Small intestine (tissue), 7 donors: ENCODE results near the gene CDH24. TPM values are rescaled to one million over a fixed set of nuclear protein-coding genes. Genes with fewer than 3 reads are reported as not detected.
A peak's percentile ranks its signal among the peaks of the same experiment; 100 is the strongest.
"Not testable (repeated sequence)": the region's sequence is repeated elsewhere in the genome, so short reads cannot be mapped to it uniquely, and the experiment has no call there.

Experiments used
- DNase-seq, 2 donors: peaks; one replicate each; pipeline versions ENCODE4 v3.0.0 to v3.0.0-alpha.2; 2013
- FAIRE-seq: peaks from 2 replicates; lab custom pipeline; 2012; peaks lifted over from hg19 to GRCh38; lab: Jason Lieb, UNC
- H3K27ac ChIP-seq, 3 donors: one replicate each; pipeline ENCODE4 v1.5.1; 2013; ENCODE audit warnings: low read length in 2 of 3, mild to moderate bottlenecking in 2 of 3, control low read depth in 1 of 3, inconsistent platforms in 1 of 3, low read depth in 1 of 3, moderate library complexity in 1 of 3
- H3K27me3 ChIP-seq, 3 donors: one replicate each; pipeline ENCODE4 v1.6.1; 2013; ENCODE audit warnings: low read length in 3 of 3, inconsistent platforms in 1 of 3; ENCODE audit not compliant: control insufficient read depth in 3 of 3, insufficient read depth in 3 of 3
- H3K36me3 ChIP-seq, 3 donors: one replicate each; pipeline ENCODE4 v1.6.1; 2013; ENCODE audit warnings: low read length in 3 of 3, inconsistent platforms in 1 of 3, low read depth in 1 of 3, mild to moderate bottlenecking in 1 of 3, moderate library complexity in 1 of 3; ENCODE audit not compliant: control insufficient read depth in 3 of 3, insufficient read depth in 2 of 3
- H3K4me1 ChIP-seq, 3 donors: one replicate each; pipeline ENCODE4 v1.6.1; 2013; ENCODE audit warnings: low read length in 2 of 3, inconsistent platforms in 1 of 3, low read depth in 1 of 3, mild to moderate bottlenecking in 1 of 3, moderate library complexity in 1 of 3; ENCODE audit not compliant: control insufficient read depth in 3 of 3, insufficient read depth in 2 of 3
- H3K4me3 ChIP-seq, 3 donors: one replicate each; pipeline ENCODE4 v1.5.1; 2013; ENCODE audit warnings: low read length in 3 of 3, control low read depth in 1 of 3, inconsistent platforms in 1 of 3, low read depth in 1 of 3, mild to moderate bottlenecking in 1 of 3, moderate library complexity in 1 of 3
- H3K9me3 ChIP-seq, 2 donors: one replicate each; pipeline ENCODE4 v1.6.1; 2013; ENCODE audit warnings: low read depth in 1 of 2, low read length in 1 of 2; ENCODE audit not compliant: control insufficient read depth in 2 of 2, insufficient read depth in 1 of 2
- WGBS, 3 donors: extraction: QIAGEN DNeasy Blood & Tissue Kit; methylation state at CpG; one replicate each; pipeline ENCODE4 v1.1.7; 2013; 5-methylcytosine and 5-hydroxymethylcytosine counted together
- polyA plus RNA-seq, 4 donors: library from polyadenylated mRNA; stranded (reverse) in 3 of 4; unstranded in 1 of 4; fragments of 200-250 nt in 3 of 4; fragments of 120-200 nt in 1 of 4; gene quantifications; one replicate each; pipeline versions ENCODE4 v1.2.1 to v1.2.3, GENCODE V29; 2013
- donor health status: healthy with polysubstance abuse.
- donor health status: control.
- donor health status: control.
- donor health status: Bipolar disorder and iron deficiency.
- donor health status: healthy.

CDH24 gene
- polyA plus RNA-seq, 4 donors = 0.22 to 4.3 (median 2.5) TPM

- Histone ChIP-seq H3K4me3 (no peak overlapping the region), H3K27me3 (no peaks in the 10 kb centered on the region), H3K27ac (no peak overlapping the region), H3K36me3 (no peaks in the 10 kb centered on the region), H3K4me1 (no peaks in the 10 kb centered on the region), H3K9me3 (no peaks in the 10 kb centered on the region)
- FAIRE-seq = no peak
- DNase-seq = no peak
- 75 to 95% (median 91%) methylated on average over 4 of the region's 4 CpGs for WGBS, 3 donors
Observed at GRCh38 chr14:23015618-23016017, 41.7 kb downstream of the CDH24 start.

GRCh38 chr14:23013749-23014054 is 43.6 kb downstream of the CDH24 start:
- not testable (repeated sequence) for H3K27ac ChIP-seq, H3K4me3 ChIP-seq, FAIRE-seq, H3K27me3 ChIP-seq, H3K4me1 ChIP-seq, H3K9me3 ChIP-seq, DNase-seq, H3K36me3 ChIP-seq
- WGBS, 3 donors = 83 to 92% (median 89%) methylated on average over 5 of the region's 5 CpGs

GRCh38 chr14:23013054-23013748 is 44.1 kb downstream of the CDH24 start:
- Histone ChIP-seq H3K27me3 (no peaks in the 10 kb centered on the region), H3K9me3 (no peaks in the 10 kb centered on the region), H3K4me1 (peaks cover 0 to 8% (median 0%) of the 10 kb centered on the region in 3 donors), H3K27ac (no peak overlapping the region), H3K4me3 (no peak overlapping the region), H3K36me3 (no peaks in the 10 kb centered on the region)
- DNase-seq (no peak), FAIRE-seq (no peak)
- WGBS, 3 donors = 69 to 84% (median 81%) methylated on average over 6 of the region's 6 CpGs

GRCh38 chr14:23009939-23010726 is 47.2 kb downstream of the CDH24 start, which contains the start of gene C14orf93:
TSS of gene C14orf93 (minus strand) at chr14:23010143. CDS start at chr14:22999023, 11,120 bp downstream.
- no peaks in the 10 kb centered on the region for H3K36me3 ChIP-seq
- no peaks in the 10 kb centered on the region for H3K9me3 ChIP-seq
- H3K27ac ChIP-seq = peak within 1 kb of the TSS; percentile 54 to 96 (median 83)
- H3K4me1 ChIP-seq = peaks cover 0 to 20% (median 3%) of the 10 kb centered on the region in 3 donors
- 1 to 2% (median 2%) methylated on average over 31 to 40 of the region's 40 CpGs for WGBS, 3 donors
- FAIRE-seq (no peak), DNase-seq (peak; percentile 79 to 90)
- no peaks in the 10 kb centered on the region for H3K27me3 ChIP-seq
- peak within 1 kb of the TSS; percentile 41 to 73 (median 62) for H3K4me3 ChIP-seq

DNA sequence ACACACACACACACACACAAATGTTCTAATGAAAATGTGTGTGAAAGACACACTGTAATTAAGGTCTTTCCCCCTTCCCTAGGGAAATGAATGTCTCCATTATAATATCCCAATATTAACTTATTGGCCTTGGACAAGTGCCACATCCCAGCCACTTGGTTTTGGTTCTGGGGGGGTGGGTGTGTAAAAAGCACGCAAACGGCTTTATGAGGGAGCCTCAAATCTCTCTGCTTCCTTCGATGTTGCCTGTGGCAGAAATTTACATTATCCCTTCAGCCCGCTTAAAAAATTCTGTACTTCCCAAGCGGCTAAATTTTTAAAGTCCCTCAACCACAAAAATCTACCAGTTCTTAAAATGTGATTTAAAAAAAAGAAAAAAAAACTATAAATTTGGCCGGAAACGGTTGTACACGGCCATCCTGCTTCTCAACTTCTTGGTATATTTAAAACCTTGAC is 47.8 kb downstream of the CDH24 start:
- Histone ChIP-seq H3K4me1 (peaks cover 0 to 20% (median 3%) of the 10 kb centered on the region in 3 donors), H3K27me3 (no peaks in the 10 kb centered on the region), H3K4me3 (peak overlapping the region in 2 of 3 donors; percentile 62 to 73), H3K27ac (peak overlapping the region; percentile 54 to 96 (median 83)), H3K9me3 (no peaks in the 10 kb centered on the region), H3K36me3 (no peaks in the 10 kb centered on the region)
- no peak for DNase-seq
- WGBS, 3 donors = 12 to 25% (median 18%) methylated on average over 8 of the region's 8 CpGs
- no peak for FAIRE-seq

- 28 to 50% (median 40%) methylated on average over 3 of the region's 3 CpGs for WGBS, 3 donors
- no peaks in the 10 kb centered on the region for H3K36me3 ChIP-seq
- H3K27me3 ChIP-seq = no peaks in the 10 kb centered on the region
- H3K9me3 ChIP-seq = no peaks in the 10 kb centered on the region
- no peak for DNase-seq
- peaks cover 0 to 20% (median 3%) of the 10 kb centered on the region in 3 donors for H3K4me1 ChIP-seq
- no peak for FAIRE-seq
- no peak overlapping the region for H3K27ac ChIP-seq
- no peak overlapping the region for H3K4me3 ChIP-seq
Observed at GRCh38 chr14:23008831-23009230, 48.5 kb downstream of the CDH24 start.

GRCh38 chr14:23006544-23007419 is 50.5 kb downstream of the CDH24 start:
- Histone ChIP-seq H3K27me3 (no peaks in the 10 kb centered on the region), H3K36me3 (no peaks in the 10 kb centered on the region), H3K4me1 (peaks cover 0 to 20% (median 3%) of the 10 kb centered on the region in 3 donors), H3K27ac (peak overlapping the region; percentile 91 to 99 (median 91)), H3K9me3 (no peaks in the 10 kb centered on the region), H3K4me3 (peak overlapping the region; percentile 50 to 72 (median 66))
- WGBS, 3 donors = 0 to 1% (median 1%) methylated on average over 59 to 62 of the region's 62 CpGs
- FAIRE-seq (no peak), DNase-seq (peak; percentile 98 to 99)

- WGBS, 3 donors = 42 to 44% (median 43%) methylated on average over 5 of the region's 5 CpGs
- H3K27me3 ChIP-seq = no peaks in the 10 kb centered on the region
- H3K36me3 ChIP-seq = no peaks in the 10 kb centered on the region
- DNase-seq (peak in 1 of 2 donors; percentile 28), FAIRE-seq (no peak)
- H3K4me1 ChIP-seq = peaks cover 0 to 20% (median 3%) of the 10 kb centered on the region in 3 donors
- H3K27ac ChIP-seq = peak overlapping the region; percentile 91 to 99 (median 91)
- peak overlapping the region in 2 of 3 donors; percentile 66 to 72 for H3K4me3 ChIP-seq
- H3K9me3 ChIP-seq = no peaks in the 10 kb centered on the region
Observed at GRCh38 chr14:23006188-23006534, 51.2 kb downstream of the CDH24 start.
